GM23338 (cell line): ENCODE results near the gene ZNF282. TPM values are rescaled to one million over a fixed set of nuclear protein-coding genes. Genes with fewer than 3 reads are reported as not detected.

ENCODE experiments used
- ATAC-seq: fragments of 200-7000 bp; cut with Tn5 transposase; 3 replicates; pipeline ENCODE4 v1.9.1; 2020
- DNase-seq: peaks from one replicate; pipeline ENCODE4 v3.0.0-alpha.2; 2015; ENCODE audit warnings: low spot score
- H2AFZ ChIP-seq: fragments of 200-600 bp; sonication (generic); 2 replicates; pipeline ENCODE4 v1.8.0; 2016; ENCODE audit warnings: antibody characterized with exemption, mild to moderate bottlenecking, moderate library complexity
- H3F3A ChIP-seq: fragments of 200-600 bp; sonication (generic); replicated peaks from 2 replicates; pipeline ENCODE4 v1.8.0; 2017; ENCODE audit warnings: antibody characterized with exemption, mixed run types, low read depth
- H3K27ac ChIP-seq: fragments of 200-600 bp; sonication (generic); 2 replicates; pipeline ENCODE4 v1.6.1; 2016; ENCODE audit warnings: low read depth
- H3K27me3 ChIP-seq: fragments of 200-600 bp; sonication (generic); 2 replicates; pipeline ENCODE4 v1.8.0; 2016; ENCODE audit warnings: mild to moderate bottlenecking, mixed run types, moderate library complexity; ENCODE audit not compliant: insufficient read depth
- H3K36me3 ChIP-seq: fragments of 200-600 bp; sonication (generic); 2 replicates; pipeline ENCODE4 v1.8.0; 2016; ENCODE audit warnings: mild to moderate bottlenecking; ENCODE audit not compliant: insufficient read depth
- H3K4me1 ChIP-seq: fragments of 200-600 bp; sonication (generic); 2 replicates; pipeline ENCODE4 v1.8.0; 2016; ENCODE audit warnings: mild to moderate bottlenecking, moderate library complexity; ENCODE audit not compliant: insufficient read depth
- H3K4me2 ChIP-seq: fragments of 200-600 bp; sonication (generic); 2 replicates; pipeline ENCODE4 v1.7.1; 2017; ENCODE audit warnings: mixed run types
- H3K4me3 ChIP-seq: fragments of 200-600 bp; sonication (generic); 2 replicates; pipeline ENCODE4 v1.6.1; 2016; ENCODE audit warnings: mixed run types
- H3K79me2 ChIP-seq: fragments of 200-600 bp; sonication (generic); replicated peaks from 2 replicates; pipeline ENCODE4 v1.8.0; 2017; ENCODE audit warnings: mild to moderate bottlenecking; ENCODE audit not compliant: insufficient read depth
- H3K9me2 ChIP-seq: fragments of 200-600 bp; sonication (generic); 2 replicates; pipeline ENCODE4 v1.8.0; 2017; ENCODE audit not compliant: insufficient read depth
- H4K20me1 ChIP-seq: fragments of 200-600 bp; sonication (generic); replicated peaks from 2 replicates; pipeline ENCODE4 v1.8.0; 2017; ENCODE audit warnings: mild to moderate bottlenecking; ENCODE audit not compliant: insufficient read depth
- H3K27ac Mint-ChIP-seq: 2 replicates; pipeline ENCODE4 v1.8.0; 2020; ENCODE audit warnings: inconsistent platforms, mild to moderate bottlenecking, moderate library complexity, mixed read lengths
- H3K27me3 Mint-ChIP-seq: 3 replicates; pipeline ENCODE4 v1.8.0; 2022; ENCODE audit warnings: low read depth, mild to moderate bottlenecking, moderate library complexity, mixed read lengths, inconsistent platforms; ENCODE audit not compliant: insufficient read depth, poor library complexity
- H3K36me3 Mint-ChIP-seq: 3 replicates; pipeline ENCODE4 v1.8.0; 2021; ENCODE audit warnings: low read depth, mild to moderate bottlenecking, inconsistent platforms, moderate library complexity, mixed read lengths
- H3K4me1 Mint-ChIP-seq: 3 replicates; pipeline ENCODE4 v1.8.0; 2020; ENCODE audit warnings: mild to moderate bottlenecking, inconsistent platforms, mixed read lengths
- H3K4me3 Mint-ChIP-seq: 3 replicates; pipeline ENCODE4 v1.8.0; 2021; ENCODE audit warnings: moderate library complexity, mild to moderate bottlenecking, inconsistent platforms, mixed read lengths
- H3K9me3 Mint-ChIP-seq: 3 replicates; pipeline ENCODE4 v1.8.0; 2020; ENCODE audit warnings: moderate library complexity, mild to moderate bottlenecking, inconsistent platforms, mixed read lengths
- CREB1 ChIP-seq: fragments of 250-450 bp; sonication (Bioruptor Pico); IDR thresholded peaks from 2 replicates; pipeline ENCODE4 v1.5.0; 2020; ENCODE audit warnings: low read depth, mild to moderate bottlenecking, moderate library complexity
- ETS1 ChIP-seq: IDR thresholded peaks from 2 replicates; pipeline ENCODE4 v1.6.1; 2016; ENCODE audit warnings: antibody characterized with exemption
- EZH2 ChIP-seq: fragments of 200-600 bp; sonication (generic); IDR thresholded peaks from one replicate; pipeline ENCODE4 v1.8.0; 2017; ENCODE audit warnings: antibody characterized with exemption, mild to moderate bottlenecking, low read depth; ENCODE audit not compliant: unreplicated experiment
- JUNB ChIP-seq: IDR thresholded peaks from one replicate; pipeline ENCODE4 v1.6.1; 2016; ENCODE audit warnings: antibody characterized with exemption; ENCODE audit not compliant: unreplicated experiment
- NANOG ChIP-seq: IDR thresholded peaks from 2 replicates; pipeline ENCODE4 v1.6.1; 2016; ENCODE audit warnings: antibody characterized with exemption, borderline replicate concordance
- POLR2AphosphoS5 ChIP-seq: IDR thresholded peaks from 2 replicates; pipeline ENCODE4 v1.6.1; 2016; ENCODE audit warnings: antibody characterized with exemption, low read depth
- STAT1 ChIP-seq: IDR thresholded peaks from one replicate; pipeline ENCODE4 v1.6.1; 2016; ENCODE audit warnings: antibody characterized with exemption; ENCODE audit not compliant: unreplicated experiment
- ZNF331 ChIP-seq: fragments of 250-450 bp; sonication (Bioruptor Pico); IDR thresholded peaks from 2 replicates; pipeline ENCODE4 v1.5.0; 2020; ENCODE audit warnings: low read depth, mild to moderate bottlenecking, moderate library complexity
- polyA plus RNA-seq: library from polyadenylated mRNA; unstranded; fragments of >200 nt; fragmentation: Nextera tagmentation; extraction: Ambion mirVana; gene quantifications from 2 replicates; pipeline ENCODE4 v1.2.1, GENCODE V29; 2016
- total RNA-seq: library from RNA; depleted of rRNA; stranded (reverse); fragments of >200 nt; shearing (Covaris generic); gene quantifications from 2 replicates; pipeline ENCODE4 v1.2.3, GENCODE V29; 2014
- TF ChIP-seq, protein P1 (sequence below), 2 experiments: fragments of 200-600 bp in 1 of 2; sonication (generic) in 1 of 2; conservative IDR thresholded peaks; 2 replicates each; pipeline versions ENCODE4 v1.5.1 to v1.6.1; 2016 to 2017; ENCODE audit warnings: antibody characterized with exemption in 2 of 2, low read depth in 2 of 2, mild to moderate bottlenecking in 2 of 2, moderate library complexity in 1 of 2

Gene ZNF282
- total and polyA plus RNA-seq, 2 experiments from 2014 or later: 7.2 to 36.3 TPM

- TF ChIP-seq ETS1 (no peak), ZNF331 (CRISPR knock-in tag) (no peak), POLR2AphosphoS5 (no peak), STAT1 (no peak), CREB1 (CRISPR knock-in tag) (no peak), NANOG (no peak), JUNB (no peak), EZH2 (no peak)
Observed at GRCh38 chr7:149197675-149198074, 2.3 kb downstream of the ZNF282 start (continued).

DNA sequence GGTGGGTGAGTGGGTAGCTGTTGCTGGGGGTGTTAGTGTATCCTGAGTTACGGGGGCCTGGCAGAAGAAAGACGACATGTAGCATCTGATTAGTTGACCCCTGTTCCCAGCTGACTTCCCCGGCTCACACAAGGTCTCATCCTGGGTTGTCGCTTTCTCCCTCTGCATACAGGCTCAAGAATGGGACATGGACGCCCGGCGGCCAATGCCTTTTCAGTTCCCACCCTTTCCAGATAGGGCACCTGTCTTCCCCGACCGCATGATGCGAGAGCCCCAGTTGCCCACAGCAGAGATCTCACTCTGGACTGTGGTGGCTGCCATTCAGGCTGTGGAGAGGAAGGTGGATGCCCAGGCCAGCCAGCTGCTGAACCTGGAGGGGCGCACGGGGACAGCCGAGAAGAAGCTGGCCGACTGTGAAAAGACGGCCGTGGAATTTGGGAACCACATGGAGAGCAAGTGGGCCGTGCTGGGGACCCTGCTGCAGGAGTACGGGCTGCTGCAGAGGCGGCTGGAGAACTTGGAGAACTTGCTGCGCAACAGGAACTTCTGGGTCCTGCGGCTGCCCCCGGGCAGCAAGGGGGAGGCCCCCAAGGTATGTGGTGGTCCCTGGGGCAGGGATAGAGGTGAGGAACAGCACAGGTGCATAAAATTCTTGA is 2.9 kb downstream of the ZNF282 start:
- 0 out of 3 replicates have a peak overlapping the region, but pooled peaks have one; percentile 89 for H3K4me3 Mint-ChIP-seq
- H3K4me1 ChIP-seq: 0 out of 2 replicates have a peak, but pooled peaks cover 6% of the 10 kb centered on the region

More for the DNA sequence above, 2.9 kb downstream of the ZNF282 start:
- peaks cover 61% of the 10 kb centered on the region for H3K36me3 Mint-ChIP-seq
- TF ChIP-seq, protein P1, sequence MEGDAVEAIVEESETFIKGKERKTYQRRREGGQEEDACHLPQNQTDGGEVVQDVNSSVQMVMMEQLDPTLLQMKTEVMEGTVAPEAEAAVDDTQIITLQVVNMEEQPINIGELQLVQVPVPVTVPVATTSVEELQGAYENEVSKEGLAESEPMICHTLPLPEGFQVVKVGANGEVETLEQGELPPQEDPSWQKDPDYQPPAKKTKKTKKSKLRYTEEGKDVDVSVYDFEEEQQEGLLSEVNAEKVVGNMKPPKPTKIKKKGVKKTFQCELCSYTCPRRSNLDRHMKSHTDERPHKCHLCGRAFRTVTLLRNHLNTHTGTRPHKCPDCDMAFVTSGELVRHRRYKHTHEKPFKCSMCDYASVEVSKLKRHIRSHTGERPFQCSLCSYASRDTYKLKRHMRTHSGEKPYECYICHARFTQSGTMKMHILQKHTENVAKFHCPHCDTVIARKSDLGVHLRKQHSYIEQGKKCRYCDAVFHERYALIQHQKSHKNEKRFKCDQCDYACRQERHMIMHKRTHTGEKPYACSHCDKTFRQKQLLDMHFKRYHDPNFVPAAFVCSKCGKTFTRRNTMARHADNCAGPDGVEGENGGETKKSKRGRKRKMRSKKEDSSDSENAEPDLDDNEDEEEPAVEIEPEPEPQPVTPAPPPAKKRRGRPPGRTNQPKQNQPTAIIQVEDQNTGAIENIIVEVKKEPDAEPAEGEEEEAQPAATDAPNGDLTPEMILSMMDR (conservative IDR thresholded peaks at IDR 0.05; ENCODE audit: low read depth in 2 of 2): no peak
- H3K27ac Mint-ChIP-seq: no peak overlapping the region
- Histone ChIP-seq H3K4me2 (no peak overlapping the region), H3F3A (peaks cover 20% of the 10 kb centered on the region; the same call in 1 of the 2 replicates), H2AFZ (no peak overlapping the region), H3K27ac (no peak overlapping the region), H3K79me2 (peaks cover 48% of the 10 kb centered on the region), H3K27me3 (no peaks in the 10 kb centered on the region), H3K9me2 (no peaks in the 10 kb centered on the region), H3K4me3 (no peak overlapping the region), H4K20me1 (peaks cover 25% of the 10 kb centered on the region), H3K36me3 (peaks cover 41% of the 10 kb centered on the region)
- ATAC-seq (no peak), DNase-seq (no peak)
- H3K27me3 Mint-ChIP-seq: peaks cover 13% of the 10 kb centered on the region
- no peaks in the 10 kb centered on the region; the same call in 2 of the 3 replicates for H3K9me3 Mint-ChIP-seq
- peaks cover 14% of the 10 kb centered on the region for H3K4me1 Mint-ChIP-seq
